Skeletal muscle satellite cell (primary cell): ENCODE measurements around the gene ATF7IP2.
"Not testable (repeated sequence)": the region's sequence is repeated elsewhere in the genome, so short reads cannot be mapped to it uniquely, and the experiment has no call there.

Experiments used
- H3K27me3 ChIP-seq: 2 replicates; pipeline ENCODE4 v1.7.0; 2013; ENCODE audit warnings: low read length; ENCODE audit not compliant: control insufficient read depth, insufficient read depth
- H3K36me3 ChIP-seq: 2 replicates; pipeline ENCODE4 v1.7.0; 2013; ENCODE audit warnings: mild to moderate bottlenecking, control low read depth, low read length; ENCODE audit not compliant: insufficient read depth
- H3K4me1 ChIP-seq: 2 replicates; pipeline ENCODE4 v1.7.0; 2013; ENCODE audit warnings: low read length; ENCODE audit not compliant: control insufficient read depth, insufficient read depth
- H3K4me2 ChIP-seq: 2 replicates; pipeline ENCODE4 v1.7.0; 2013; ENCODE audit warnings: mild to moderate bottlenecking, low read length
- H3K4me3 ChIP-seq: 2 replicates; pipeline ENCODE4 v1.7.0; 2013; ENCODE audit warnings: low read length
- H3K9ac ChIP-seq: 2 replicates; pipeline ENCODE4 v1.7.0; 2013; ENCODE audit warnings: mild to moderate bottlenecking, low read depth, low read length, moderate library complexity
- H3K9me3 ChIP-seq: replicated peaks from 2 replicates; pipeline ENCODE4 v1.7.0; 2013; ENCODE audit warnings: mild to moderate bottlenecking, control low read depth, low read length

Gene ATF7IP2

GRCh38 chr16:10466313-10466712 is 80.5 kb downstream of the ATF7IP2 start:
- H3K4me1 ChIP-seq: no peaks in the 10 kb centered on the region
- no peak overlapping the region for H3K4me2 ChIP-seq
- no peaks in the 10 kb centered on the region for H3K36me3 ChIP-seq
- no peaks in the 10 kb centered on the region for H3K27me3 ChIP-seq
- no peak overlapping the region for H3K4me3 ChIP-seq
- H3K9me3 ChIP-seq: no peaks in the 10 kb centered on the region
- no peak overlapping the region for H3K9ac ChIP-seq

GRCh38 chr16:10466861-10467260 is 81.0 kb downstream of the ATF7IP2 start:
- Histone ChIP-seq H3K4me1 (no peaks in the 10 kb centered on the region), H3K36me3 (no peaks in the 10 kb centered on the region), H3K27me3 (no peaks in the 10 kb centered on the region), H3K4me2 (no peak overlapping the region), H3K9me3 (no peaks in the 10 kb centered on the region), H3K9ac (no peak overlapping the region), H3K4me3 (no peak overlapping the region)

GRCh38 chr16:10476636-10477035 is 90.8 kb downstream of the ATF7IP2 start:
- H3K4me2 ChIP-seq, H3K4me1 ChIP-seq, H3K9me3 ChIP-seq, H3K36me3 ChIP-seq, H3K9ac ChIP-seq, H3K4me3 ChIP-seq, H3K27me3 ChIP-seq: not testable (repeated sequence)

GRCh38 chr16:10480151-10480550 is 94.3 kb downstream of the ATF7IP2 start:
- Histone ChIP-seq H3K4me2 (no peak overlapping the region), H3K9ac (no peak overlapping the region), H3K27me3 (no peaks in the 10 kb centered on the region), H3K36me3 (no peaks in the 10 kb centered on the region), H3K9me3 (no peaks in the 10 kb centered on the region), H3K4me3 (no peak overlapping the region), H3K4me1 (no peaks in the 10 kb centered on the region)

GRCh38 chr16:10485159-10485558 is 99.3 kb downstream of the ATF7IP2 start:
- no peaks in the 10 kb centered on the region for H3K36me3 ChIP-seq
- H3K4me1 ChIP-seq: peaks cover 4% of the 10 kb centered on the region
- H3K4me2 ChIP-seq: no peak overlapping the region
- no peaks in the 10 kb centered on the region for H3K27me3 ChIP-seq
- no peak overlapping the region for H3K4me3 ChIP-seq
- H3K9me3 ChIP-seq: no peaks in the 10 kb centered on the region
- H3K9ac ChIP-seq: no peak overlapping the region

GRCh38 chr16:10485698-10486382 is 100.0 kb downstream of the ATF7IP2 start:
- Histone ChIP-seq H3K4me2 (no peak overlapping the region), H3K4me3 (no peak overlapping the region)

GRCh38 chr16:10490141-10490540 is 104.3 kb downstream of the ATF7IP2 start:
- H3K4me3 ChIP-seq: no peak overlapping the region
- H3K9me3 ChIP-seq: peaks cover 3% of the 10 kb centered on the region
- H3K4me1 ChIP-seq: peaks cover 6% of the 10 kb centered on the region
- H3K27me3 ChIP-seq: no peaks in the 10 kb centered on the region
- no peak overlapping the region for H3K9ac ChIP-seq
- H3K4me2 ChIP-seq: no peak overlapping the region
- H3K36me3 ChIP-seq: no peaks in the 10 kb centered on the region

More at GRCh38 chr16:10485698-10486382, 100.0 kb downstream of the ATF7IP2 start:
- peaks cover 6% of the 10 kb centered on the region for H3K4me1 ChIP-seq
- H3K9ac ChIP-seq: no peak overlapping the region
- H3K36me3 ChIP-seq: no peaks in the 10 kb centered on the region
- no peaks in the 10 kb centered on the region for H3K9me3 ChIP-seq
- no peaks in the 10 kb centered on the region for H3K27me3 ChIP-seq

GRCh38 chr16:10493276-10493675 is 107.4 kb downstream of the ATF7IP2 start:
- peaks cover 3% of the 10 kb centered on the region for H3K9me3 ChIP-seq
- no peak overlapping the region for H3K4me2 ChIP-seq
- no peaks in the 10 kb centered on the region for H3K36me3 ChIP-seq
- H3K27me3 ChIP-seq: no peaks in the 10 kb centered on the region
- H3K4me1 ChIP-seq: peaks cover 6% of the 10 kb centered on the region
- no peak overlapping the region for H3K4me3 ChIP-seq
- H3K9ac ChIP-seq: no peak overlapping the region

GRCh38 chr16:10494343-10495030 is 108.6 kb downstream of the ATF7IP2 start:
- Histone ChIP-seq H3K27me3 (no peaks in the 10 kb centered on the region), H3K36me3 (no peaks in the 10 kb centered on the region), H3K9ac (no peak overlapping the region), H3K4me2 (no peak overlapping the region), H3K9me3 (peaks cover 3% of the 10 kb centered on the region), H3K4me3 (no peak overlapping the region), H3K4me1 (peaks cover 6% of the 10 kb centered on the region)

GRCh38 chr16:10495031-10495345 is 109.1 kb downstream of the ATF7IP2 start:
- peaks cover 3% of the 10 kb centered on the region for H3K9me3 ChIP-seq
- no peak overlapping the region for H3K4me2 ChIP-seq
- H3K27me3 ChIP-seq: no peaks in the 10 kb centered on the region
- peaks cover 4% of the 10 kb centered on the region for H3K4me1 ChIP-seq
- no peak overlapping the region for H3K4me3 ChIP-seq
- no peaks in the 10 kb centered on the region for H3K36me3 ChIP-seq
- H3K9ac ChIP-seq: no peak overlapping the region

GRCh38 chr16:10497132-10498101 is 111.6 kb downstream of the ATF7IP2 start:
- no peaks in the 10 kb centered on the region for H3K27me3 ChIP-seq
- H3K9me3 ChIP-seq: peaks cover 3% of the 10 kb centered on the region
- no peak overlapping the region for H3K4me3 ChIP-seq
- no peak overlapping the region for H3K4me2 ChIP-seq
- no peak overlapping the region for H3K9ac ChIP-seq
- no peaks in the 10 kb centered on the region for H3K4me1 ChIP-seq
- H3K36me3 ChIP-seq: no peaks in the 10 kb centered on the region
